Measurements from ENCODE around the gene TCF23.

Gene TCF23

GRCh38 chr2:27148801-27149439, at the start of gene TCF23:
TCF23 (plus strand) TSS chr2:27149004; CDS start chr2:27149134, 130 bp downstream.
- Histone ChIP-seq H3K27ac (no peak within 1 kb of the TSS), H3K36me3 (replicated peaks) (no peaks in the 10 kb centered on the region), H3K27me3 (replicated peaks) (peaks cover 2% of the 10 kb centered on the region), H3K4me3 (ENCODE audit: low read depth, low read length) (no peak within 1 kb of the TSS)
- in situ Hi-C loops (cut with HindIII; ENCODE audit: low pct_ligation_motif_present, low sequenced_read_pairs): no loop called here
- TF ChIP-seq, protein P1, sequence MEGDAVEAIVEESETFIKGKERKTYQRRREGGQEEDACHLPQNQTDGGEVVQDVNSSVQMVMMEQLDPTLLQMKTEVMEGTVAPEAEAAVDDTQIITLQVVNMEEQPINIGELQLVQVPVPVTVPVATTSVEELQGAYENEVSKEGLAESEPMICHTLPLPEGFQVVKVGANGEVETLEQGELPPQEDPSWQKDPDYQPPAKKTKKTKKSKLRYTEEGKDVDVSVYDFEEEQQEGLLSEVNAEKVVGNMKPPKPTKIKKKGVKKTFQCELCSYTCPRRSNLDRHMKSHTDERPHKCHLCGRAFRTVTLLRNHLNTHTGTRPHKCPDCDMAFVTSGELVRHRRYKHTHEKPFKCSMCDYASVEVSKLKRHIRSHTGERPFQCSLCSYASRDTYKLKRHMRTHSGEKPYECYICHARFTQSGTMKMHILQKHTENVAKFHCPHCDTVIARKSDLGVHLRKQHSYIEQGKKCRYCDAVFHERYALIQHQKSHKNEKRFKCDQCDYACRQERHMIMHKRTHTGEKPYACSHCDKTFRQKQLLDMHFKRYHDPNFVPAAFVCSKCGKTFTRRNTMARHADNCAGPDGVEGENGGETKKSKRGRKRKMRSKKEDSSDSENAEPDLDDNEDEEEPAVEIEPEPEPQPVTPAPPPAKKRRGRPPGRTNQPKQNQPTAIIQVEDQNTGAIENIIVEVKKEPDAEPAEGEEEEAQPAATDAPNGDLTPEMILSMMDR (IDR thresholded peaks at IDR 0.05; ENCODE audit: low read depth, low read length, missing control alignments): no peak
- DNase-seq: no peak

GRCh38 chr2:27099334-27099955, 49.4 kb upstream of the TCF23 start:
- Histone ChIP-seq H3K4me3 (ENCODE audit: low read depth, low read length) (no peak overlapping the region), H3K27me3 (replicated peaks) (no peaks in the 10 kb centered on the region), H3K27ac (no peak overlapping the region), H3K36me3 (replicated peaks) (no peaks in the 10 kb centered on the region)
- no peak for DNase-seq
- in situ Hi-C loops (cut with HindIII; ENCODE audit: low pct_ligation_motif_present, low sequenced_read_pairs): no loop called here
- TF ChIP-seq, protein P1 (IDR thresholded peaks at IDR 0.05; ENCODE audit: low read depth, low read length, missing control alignments): no peak

DNA sequence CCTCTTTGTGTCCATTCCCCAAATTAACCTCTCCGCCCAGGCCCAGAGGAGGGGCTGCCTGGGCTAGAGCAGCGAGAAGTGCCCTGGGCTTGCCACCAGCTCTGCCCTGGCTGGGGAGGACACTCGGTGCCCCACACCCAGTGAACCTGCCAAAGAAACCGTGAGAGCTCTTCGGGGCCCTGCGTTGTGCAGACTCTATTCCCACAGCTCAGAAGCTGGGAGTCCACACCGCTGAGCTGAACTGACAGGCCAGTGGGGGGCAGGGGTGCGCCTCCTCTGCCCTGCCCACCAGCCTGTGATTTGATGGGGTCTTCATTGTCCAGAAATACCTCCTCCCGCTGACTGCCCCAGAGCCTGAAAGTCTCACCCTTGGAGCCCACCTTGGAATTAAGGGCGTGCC, 48.8 kb upstream of the TCF23 start:
- H3K36me3 ChIP-seq (replicated peaks): no peaks in the 10 kb centered on the region
- no peak overlapping the region for H3K27ac ChIP-seq
- in situ Hi-C loops (cut with HindIII; ENCODE audit: low pct_ligation_motif_present, low sequenced_read_pairs): loop anchor here (25.0 kb wide), 1 partner anchor 187 kb away; the partner anchor contains the start of genes DNAJC5G and TRIM54
- DNase-seq: no peak
- H3K4me3 ChIP-seq (ENCODE audit: low read depth, low read length): no peak overlapping the region
- TF ChIP-seq, protein P1 (IDR thresholded peaks at IDR 0.05; ENCODE audit: low read depth, low read length, missing control alignments): no peak
- no peaks in the 10 kb centered on the region for H3K27me3 ChIP-seq (replicated peaks)

- no peaks in the 10 kb centered on the region for H3K27me3 ChIP-seq (replicated peaks)
- in situ Hi-C loops (cut with HindIII; ENCODE audit: low pct_ligation_motif_present, low sequenced_read_pairs): loop anchor here (25.0 kb wide), 1 partner anchor 185 kb away; the partner anchor contains the start of genes DNAJC5G and TRIM54
- no peak for DNase-seq
- H3K27ac ChIP-seq: no peak overlapping the region
- H3K36me3 ChIP-seq (replicated peaks): no peaks in the 10 kb centered on the region
- TF ChIP-seq, protein P1 (IDR thresholded peaks at IDR 0.05; ENCODE audit: low read depth, low read length, missing control alignments): no peak
- no peak overlapping the region for H3K4me3 ChIP-seq (ENCODE audit: low read depth, low read length)
Observed at GRCh38 chr2:27102329-27102728, 46.5 kb upstream of the TCF23 start.

DNA sequence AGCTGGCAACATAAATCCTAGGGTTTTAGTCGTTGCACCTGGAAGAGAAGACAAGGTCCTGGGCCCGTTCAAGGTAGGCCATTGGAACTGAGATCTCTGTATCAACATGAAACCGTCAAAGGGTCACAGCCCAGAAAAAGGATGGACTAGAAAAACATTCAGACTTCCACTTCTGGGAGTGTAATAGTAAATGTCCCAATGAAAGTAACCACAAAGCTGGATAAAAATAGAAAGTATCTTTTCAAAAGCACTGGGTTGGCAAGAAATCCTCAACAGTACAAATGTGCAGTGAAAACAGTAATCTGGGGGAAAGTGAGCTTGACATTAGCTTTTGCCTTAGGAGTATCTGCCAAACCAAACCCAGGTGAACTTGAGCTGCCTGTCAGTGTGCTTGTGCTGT, 42.8 kb upstream of the TCF23 start:
- H3K27ac ChIP-seq: no peak overlapping the region
- TF ChIP-seq, protein P1 (IDR thresholded peaks at IDR 0.05; ENCODE audit: low read depth, low read length, missing control alignments): no peak
- H3K27me3 ChIP-seq (replicated peaks): no peaks in the 10 kb centered on the region
- in situ Hi-C loops (cut with HindIII; ENCODE audit: low pct_ligation_motif_present, low sequenced_read_pairs): loop anchor here (25.0 kb wide), 1 partner anchor 181 kb away; the partner anchor contains the start of genes DNAJC5G and TRIM54
- no peak for DNase-seq
- H3K4me3 ChIP-seq (ENCODE audit: low read depth, low read length): no peak overlapping the region
- H3K36me3 ChIP-seq (replicated peaks): no peaks in the 10 kb centered on the region

Measured in brain microvascular endothelial cell (primary cell).